HG02759 (cell line): ENCODE data around the gene HTRA2.

Experiments used
- ATAC-seq: cut with Tn5 transposase; IDR thresholded peaks from one replicate; pipeline ENCODE4 v1.9.1; 2021; ENCODE audit warnings: mild to moderate bottlenecking, moderate library complexity; ENCODE audit not compliant: unreplicated experiment

The HTRA2 gene

GRCh38 chr2:74538881-74539339 is 9.2 kb downstream of the HTRA2 start:
- ATAC-seq = peak; percentile 51

GRCh38 chr2:74540291-74540690 is 10.6 kb downstream of the HTRA2 start:
- ATAC-seq = no peak

DNA sequence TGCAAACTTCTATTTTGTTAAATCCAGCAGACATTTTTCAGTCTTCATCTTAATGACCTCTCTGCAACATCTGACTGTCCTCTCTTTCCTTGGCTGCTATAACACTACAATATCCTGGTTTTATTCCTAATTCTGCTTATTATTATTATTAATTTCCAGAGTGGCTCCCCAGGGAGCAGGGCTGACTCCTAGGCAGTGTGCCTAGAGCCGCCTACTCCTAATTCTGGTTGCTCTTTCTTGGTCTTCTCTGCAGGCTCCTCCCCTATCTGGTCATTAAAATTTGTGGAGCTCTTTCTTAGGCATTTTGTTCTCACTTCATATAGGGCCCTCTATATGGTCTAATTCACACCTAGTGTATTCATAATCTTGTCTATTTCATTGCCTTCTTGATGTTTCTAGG is 13.2 kb downstream of the HTRA2 start:
- no peak for ATAC-seq

DNA sequence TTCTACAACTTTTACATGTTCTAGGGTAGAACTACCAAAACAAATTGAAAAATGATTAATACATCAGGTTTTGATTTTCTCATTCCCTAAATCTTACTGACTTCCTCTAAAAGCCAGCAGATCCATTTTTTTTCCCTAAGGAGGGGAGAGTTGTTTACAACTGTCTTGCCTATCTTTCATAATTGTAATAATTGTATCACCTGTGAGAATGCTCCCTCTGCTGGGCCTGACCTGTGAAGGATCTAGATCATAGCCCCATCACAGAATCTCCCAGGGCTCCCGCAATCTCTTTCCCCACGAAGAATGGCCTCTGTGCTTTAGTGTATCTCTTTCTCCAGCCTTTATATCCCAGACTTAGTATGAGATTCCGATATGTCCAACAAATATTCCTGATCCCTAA is 14.9 kb downstream of the HTRA2 start:
- no peak for ATAC-seq

GRCh38 chr2:74546004-74546403 is 16.3 kb downstream of the HTRA2 start:
- no peak for ATAC-seq

DNA sequence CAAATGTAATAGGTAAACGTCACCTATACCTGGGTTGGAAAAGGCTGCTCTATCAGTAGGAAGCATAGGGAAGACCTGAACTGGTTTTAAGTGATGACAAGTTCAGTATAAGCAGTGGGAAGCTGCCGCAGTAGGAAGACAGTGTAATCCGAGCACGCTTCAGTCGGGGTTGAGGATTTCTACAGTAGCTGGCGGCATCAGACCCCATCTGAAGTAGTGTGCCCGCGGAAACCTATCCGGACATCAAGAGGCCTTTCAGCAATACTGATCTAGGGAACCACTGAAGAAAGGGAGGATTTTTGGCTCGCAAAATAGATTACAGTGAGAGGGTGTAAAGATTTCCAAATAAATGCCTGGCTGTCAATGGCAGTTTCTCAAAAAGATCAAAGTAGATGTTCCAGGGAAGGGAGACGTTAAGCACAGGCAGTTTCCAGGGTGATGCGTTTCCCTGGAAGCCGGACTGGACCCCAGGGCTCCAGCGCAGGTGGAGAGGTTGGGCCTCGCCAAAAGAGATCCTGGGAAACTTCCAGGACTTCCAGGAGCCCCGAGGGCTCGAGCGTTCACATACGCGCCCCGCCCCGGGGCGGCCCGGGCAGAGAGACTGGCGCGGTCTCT is 18.7 kb downstream of the HTRA2 start:
- ATAC-seq = no peak

DNA sequence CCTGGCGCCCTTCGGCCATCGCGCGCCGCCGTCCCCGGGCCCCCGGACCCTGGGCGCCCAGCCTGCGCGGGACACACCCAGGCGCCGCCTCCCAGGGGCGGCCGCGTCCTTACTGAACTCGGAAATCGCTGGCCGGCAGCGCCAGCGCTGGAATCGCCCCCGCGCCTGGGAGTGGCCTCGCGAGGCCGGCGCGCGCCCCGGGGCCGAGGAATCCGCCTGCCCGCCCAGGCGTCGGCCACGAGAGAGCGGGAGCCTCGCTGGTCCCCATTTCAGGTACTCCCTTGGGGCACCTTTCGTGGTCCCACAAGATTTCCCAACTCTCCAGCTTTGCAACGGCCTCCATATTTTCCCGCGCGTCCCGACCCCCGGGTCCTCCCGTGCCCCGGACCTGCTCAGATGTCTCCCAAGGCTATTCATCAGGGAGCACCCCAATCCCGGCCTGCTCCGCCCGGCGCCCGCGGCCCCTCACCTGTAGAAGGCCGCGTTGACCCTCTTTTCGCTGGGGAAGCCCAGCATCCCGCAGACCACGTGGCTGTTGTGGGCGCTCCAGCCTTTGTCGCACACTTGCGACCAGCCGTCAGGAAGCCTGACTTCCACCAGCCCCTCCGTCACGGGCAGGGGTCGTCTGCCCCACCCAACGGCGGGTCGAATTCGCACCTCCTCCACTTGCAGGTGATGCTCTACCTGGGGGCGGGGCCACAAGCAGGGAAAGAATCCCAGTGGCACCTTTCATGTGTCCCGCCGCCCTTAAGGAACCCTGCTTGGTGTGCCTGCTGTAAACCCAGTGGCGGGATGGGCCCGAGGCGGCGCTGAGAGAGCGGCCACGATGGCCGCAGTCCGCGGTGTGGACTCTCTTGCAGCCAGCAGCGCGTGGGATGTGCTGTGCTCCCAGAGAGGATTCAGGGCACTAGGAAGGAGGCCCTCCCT is 19.4 kb downstream of the HTRA2 start:
- peak; percentile 44 for ATAC-seq

DNA sequence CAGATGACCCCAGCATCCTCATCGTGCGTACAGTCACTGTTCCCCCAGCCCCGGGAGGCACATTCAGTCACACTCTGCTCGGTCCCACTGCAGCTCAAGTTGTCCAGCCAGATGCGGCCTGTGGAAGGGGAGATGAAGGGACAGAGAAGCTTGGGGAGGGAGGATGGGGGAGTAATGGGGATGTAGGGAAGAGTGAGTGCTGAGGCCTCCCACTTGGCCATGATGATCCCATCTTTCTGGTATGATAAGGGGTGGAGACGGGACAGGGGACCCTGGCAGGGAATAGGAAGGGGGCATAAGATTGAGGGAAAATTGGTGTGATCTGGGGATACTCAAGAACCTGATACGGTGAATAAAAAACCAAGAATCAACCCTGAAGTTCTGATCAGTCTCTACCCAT is 20.5 kb downstream of the HTRA2 start:
- ATAC-seq = no peak

DNA sequence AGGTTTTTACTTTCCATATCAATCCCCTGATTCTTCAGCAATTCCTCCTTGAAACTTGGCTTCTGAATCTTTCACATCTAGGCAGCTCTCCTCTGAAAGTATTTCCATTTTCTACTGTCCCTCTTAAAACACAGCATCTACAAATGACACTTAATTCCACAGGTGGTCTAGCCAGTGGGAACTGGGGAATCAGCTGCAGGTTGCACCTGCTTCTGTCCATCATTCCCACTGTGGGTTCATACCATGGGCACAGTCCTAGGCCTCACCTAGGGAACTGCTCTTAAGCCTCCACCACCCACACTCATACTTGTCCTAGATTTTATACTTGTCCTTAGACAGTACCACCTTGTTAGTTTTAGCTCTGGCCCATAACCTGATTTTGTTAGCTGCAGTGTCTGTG is 21.8 kb downstream of the HTRA2 start:
- ATAC-seq = no peak

DNA sequence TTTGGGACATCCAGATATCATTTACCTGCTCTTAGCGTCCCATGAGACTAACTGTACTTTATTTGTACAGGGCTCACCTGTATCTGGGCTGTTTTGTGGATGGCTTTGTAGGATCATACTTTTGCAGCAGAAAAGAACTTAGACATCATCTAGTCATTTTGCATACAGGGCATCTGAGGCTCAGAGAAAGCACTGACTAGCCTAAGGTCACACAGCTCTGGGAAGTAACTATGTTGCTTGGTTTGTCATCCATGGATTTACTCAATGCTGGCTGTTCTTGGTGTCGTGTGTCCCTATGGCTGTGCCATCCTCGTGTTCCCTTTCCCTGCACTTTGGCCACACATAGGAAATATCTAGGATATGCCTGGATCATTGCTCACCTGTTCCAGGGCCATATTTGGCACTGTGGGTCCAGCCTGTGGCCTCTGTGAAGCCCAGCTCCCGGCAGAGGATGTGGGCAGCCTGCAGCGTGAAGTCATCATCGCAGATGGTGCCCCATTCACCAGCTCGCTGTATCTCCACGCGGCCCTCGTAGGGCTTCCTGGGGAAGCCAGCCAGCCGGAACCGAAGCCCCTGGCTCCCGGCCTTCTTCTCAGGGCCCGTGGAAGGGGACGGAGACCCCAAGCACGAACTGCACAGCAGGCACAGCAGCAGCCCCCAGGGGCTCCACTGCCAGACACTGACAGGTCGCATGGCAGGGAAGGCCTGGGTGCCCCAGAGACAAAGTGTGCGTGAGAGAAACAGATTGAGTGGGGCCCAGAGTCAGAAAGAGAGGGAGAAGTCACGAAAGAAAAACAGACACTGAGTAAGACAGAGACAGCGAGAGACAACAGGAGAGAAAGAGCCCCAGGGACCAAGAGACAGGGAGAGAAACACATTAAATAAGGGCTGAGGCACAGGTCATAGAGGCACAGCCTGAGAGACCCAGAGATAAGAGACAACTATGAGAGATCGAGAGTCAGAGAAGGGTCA is 22.5 kb downstream of the HTRA2 start:
- ATAC-seq = no peak

DNA sequence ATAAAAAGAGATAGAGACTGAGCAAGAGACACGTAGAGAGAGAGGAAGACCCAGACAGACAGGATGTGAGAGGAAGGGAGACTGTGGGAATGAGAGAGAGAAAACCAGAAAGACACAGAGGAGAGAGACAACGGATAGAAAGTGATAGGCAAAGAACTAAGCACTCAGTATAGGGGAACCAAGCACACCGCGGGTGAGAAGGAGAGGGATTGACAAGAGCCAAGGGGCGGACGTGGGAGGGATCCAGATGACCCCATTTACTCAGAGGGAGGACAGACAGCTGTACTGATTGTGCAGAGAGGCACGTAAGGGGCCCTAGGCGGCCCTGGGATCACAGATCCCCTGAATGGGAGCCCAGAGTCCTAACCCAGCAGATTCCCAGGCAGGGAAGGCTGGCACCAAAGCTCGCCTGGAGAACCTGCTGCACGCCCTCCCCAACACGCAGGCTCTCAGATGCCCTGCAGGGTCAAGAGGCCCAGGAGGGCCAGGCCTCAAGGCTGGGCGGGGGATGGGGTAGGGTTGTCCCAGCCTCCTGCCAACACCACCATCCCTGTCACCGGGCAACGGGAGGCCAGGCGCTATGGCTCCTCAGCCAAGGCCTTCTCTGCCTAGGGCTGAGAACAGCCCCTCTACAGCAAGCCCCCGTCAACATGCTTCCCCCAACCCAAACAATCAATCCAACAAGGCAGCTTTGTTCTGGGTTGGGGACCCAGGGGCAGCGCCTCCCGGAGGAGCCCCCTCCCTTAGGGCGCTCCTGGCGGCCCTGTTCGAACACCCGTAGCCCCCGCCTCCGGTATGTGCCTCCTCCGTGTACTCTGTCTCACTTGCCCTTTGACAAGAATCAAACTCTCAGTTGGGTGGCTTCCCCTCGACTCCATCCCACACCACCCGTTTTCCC is 23.4 kb downstream of the HTRA2 start:
- no peak for ATAC-seq

DNA sequence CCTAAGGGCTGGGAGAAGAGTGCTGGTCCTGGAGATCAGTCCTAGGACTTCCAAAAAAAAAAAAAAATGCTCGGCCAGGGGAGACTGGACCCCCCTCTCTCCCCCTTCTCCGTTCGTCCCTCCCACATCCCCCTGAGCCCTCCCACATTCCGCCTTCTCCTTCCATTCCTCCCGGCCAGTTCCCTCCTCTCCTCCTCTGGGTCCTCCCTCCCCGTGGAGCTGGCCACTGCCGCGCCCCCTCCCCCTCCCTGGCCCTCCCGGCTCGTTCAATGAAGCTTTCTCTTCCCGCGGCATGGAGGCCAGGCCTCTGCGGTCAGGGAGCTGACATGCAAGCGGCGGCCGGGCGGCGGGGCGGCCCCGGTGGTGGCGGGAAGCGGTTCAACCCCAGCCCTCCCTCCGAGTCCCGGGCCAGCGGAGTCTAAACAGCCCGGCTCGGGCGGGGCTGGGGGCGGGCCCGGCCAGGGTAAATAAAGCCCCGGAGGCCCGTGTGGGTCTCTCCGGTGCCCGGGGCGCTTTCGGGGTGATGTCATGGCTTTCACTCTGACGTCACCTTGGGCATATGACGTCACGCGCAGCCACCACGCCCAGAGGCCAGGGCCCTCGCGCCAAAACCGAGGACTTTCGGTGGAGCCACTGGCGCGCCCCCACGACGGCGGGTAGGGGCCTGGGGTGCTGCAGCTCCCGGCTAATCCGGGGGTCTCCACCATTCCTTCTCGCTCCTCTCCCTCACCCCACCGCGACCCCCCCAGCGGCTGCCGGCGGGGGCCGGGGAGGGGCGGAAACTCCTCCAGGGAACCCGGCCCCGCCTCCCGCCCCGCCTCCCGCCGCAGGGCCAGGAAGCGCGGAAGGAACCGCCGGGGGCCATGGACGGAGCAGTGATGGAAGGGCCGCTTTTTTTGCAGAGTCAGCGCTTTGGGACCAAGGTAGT is 24.4 kb downstream of the HTRA2 start, which contains the start of the genes DOK1 and LOXL3:
Gene DOK1, plus strand, starts transcription at position 829 of the 928 bp plus-strand sequence. Its CDS starts 35 bp downstream, at position 864.
Gene LOXL3, minus strand, starts transcription at position 51 of the 928 bp plus-strand sequence. CDS start 1,308 bp downstream, outside the sequence.
- peak; percentile 63 for ATAC-seq

DNA sequence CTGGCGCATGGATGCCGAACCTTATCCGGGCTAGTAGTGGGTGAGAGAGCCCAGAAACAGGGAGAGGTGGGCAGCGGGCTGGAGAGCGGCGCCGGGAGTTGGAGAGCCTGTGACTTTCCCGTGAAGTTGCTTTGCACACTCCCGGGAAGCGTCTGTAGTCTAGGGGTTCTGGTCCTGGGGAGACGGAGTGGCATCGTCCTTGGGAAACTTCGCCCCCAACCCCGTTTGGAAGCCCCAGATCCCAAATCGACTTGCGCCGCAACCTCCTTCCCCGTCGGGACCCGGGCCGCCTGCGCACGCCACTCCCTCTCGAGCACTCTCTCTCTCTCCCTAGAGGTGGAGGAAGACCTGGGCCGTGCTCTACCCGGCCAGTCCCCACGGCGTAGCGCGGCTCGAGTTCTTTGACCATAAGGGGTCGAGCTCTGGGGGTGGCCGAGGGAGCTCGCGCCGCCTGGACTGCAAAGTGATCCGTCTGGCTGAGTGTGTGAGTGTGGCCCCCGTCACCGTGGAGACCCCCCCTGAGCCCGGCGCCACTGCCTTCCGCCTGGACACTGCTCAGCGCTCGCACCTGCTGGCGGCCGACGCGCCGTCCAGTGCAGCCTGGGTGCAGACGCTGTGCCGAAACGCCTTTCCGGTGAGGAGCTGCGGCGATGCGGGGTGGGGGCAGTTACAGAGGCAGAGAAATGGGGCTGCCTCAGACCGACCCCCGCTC is 25.2 kb downstream of the HTRA2 start:
- peak; percentile 52 for ATAC-seq

DNA sequence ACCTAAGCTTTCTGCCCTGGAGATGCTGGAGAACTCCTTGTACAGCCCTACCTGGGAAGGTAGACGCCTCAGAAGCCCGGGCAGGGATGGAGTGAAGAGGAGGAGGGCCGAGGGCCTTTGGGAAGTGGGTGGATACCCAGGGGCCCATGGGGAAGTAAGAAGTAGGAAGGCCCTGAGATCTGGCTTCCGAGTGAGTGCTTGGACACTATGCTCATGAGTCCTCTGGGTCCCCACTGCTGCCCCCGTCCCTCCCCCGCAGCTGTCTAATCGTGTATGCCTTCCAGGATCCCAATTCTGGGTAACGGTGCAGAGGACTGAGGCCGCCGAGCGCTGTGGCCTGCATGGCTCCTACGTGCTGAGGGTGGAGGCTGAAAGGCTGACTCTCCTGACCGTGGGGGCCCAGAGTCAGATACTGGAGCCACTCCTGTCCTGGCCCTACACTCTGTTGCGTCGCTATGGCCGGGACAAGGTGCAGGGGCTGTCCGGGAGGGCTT is 25.9 kb downstream of the HTRA2 start:
- no peak for ATAC-seq

- no peak for ATAC-seq
Measured at GRCh38 chr2:74556159-74556558, 26.4 kb downstream of the HTRA2 start.

GRCh38 chr2:74556831-74557370 is 27.2 kb downstream of the HTRA2 start:
- ATAC-seq = no peak
